NCI-H1092 (cell line): ENCODE data around the gene WDFY3.
"Not testable (repeated sequence)": the region's sequence is repeated elsewhere in the genome, so short reads cannot be mapped to it uniquely, and the experiment has no call there.

Source experiments
- DNase-seq: peaks from one replicate; lab custom pipeline; 2025; lab: John Stamatoyannopoulos, UW

Gene WDFY3

GRCh38 chr4:84708406-84709135 is 257.9 kb downstream of the WDFY3 start:
- no peak for DNase-seq

- no peak for DNase-seq
Observed at GRCh38 chr4:84706286-84706685, 260.2 kb downstream of the WDFY3 start.

GRCh38 chr4:84699001-84699671 is 267.4 kb downstream of the WDFY3 start:
- DNase-seq, result no peak

- no peak for DNase-seq
Observed at GRCh38 chr4:84697615-84698201, 268.8 kb downstream of the WDFY3 start.

- DNase-seq, result no peak
Observed at GRCh38 chr4:84697159-84697558, 269.3 kb downstream of the WDFY3 start.

GRCh38 chr4:84691800-84692199 is 274.7 kb downstream of the WDFY3 start:
- DNase-seq, result no peak

GRCh38 chr4:84691170-84691691 is 275.3 kb downstream of the WDFY3 start:
- DNase-seq, result no peak

- DNase-seq, result no peak
Observed at GRCh38 chr4:84690481-84690880, 276.0 kb downstream of the WDFY3 start.

GRCh38 chr4:84689197-84689596 is 277.3 kb downstream of the WDFY3 start:
- DNase-seq, result no peak

GRCh38 chr4:84688605-84689004 is 277.9 kb downstream of the WDFY3 start:
- no peak for DNase-seq

GRCh38 chr4:84685105-84685504 is 281.4 kb downstream of the WDFY3 start:
- no peak for DNase-seq

GRCh38 chr4:84684361-84684760 is 282.1 kb downstream of the WDFY3 start:
- no peak for DNase-seq

GRCh38 chr4:84683064-84683850 is 283.2 kb downstream of the WDFY3 start:
- no peak for DNase-seq

- DNase-seq, result not testable (repeated sequence)
Observed at GRCh38 chr4:84682661-84683060, 283.8 kb downstream of the WDFY3 start.

- no peak for DNase-seq
Observed at GRCh38 chr4:84681486-84682274, 284.8 kb downstream of the WDFY3 start.

GRCh38 chr4:84680956-84681355 is 285.5 kb downstream of the WDFY3 start:
- DNase-seq, result peak; percentile 10

GRCh38 chr4:84678976-84679744 is 287.3 kb downstream of the WDFY3 start:
- no peak for DNase-seq

GRCh38 chr4:84677995-84678394 is 288.5 kb downstream of the WDFY3 start:
- no peak for DNase-seq

- no peak for DNase-seq
Observed at GRCh38 chr4:84677093-84677492, 289.4 kb downstream of the WDFY3 start.

GRCh38 chr4:84673475-84674240 is 292.8 kb downstream of the WDFY3 start:
- DNase-seq, result no peak
